Stimulated activated naive CD4-positive, alpha-beta T cell treated with Interleukin-2 at 50 U/mL for 16 hours (primary cell): ENCODE results near the gene ZNF837.
"Not testable (repeated sequence)": the region's sequence is repeated elsewhere in the genome, so short reads cannot be mapped to it uniquely, and the experiment has no call there.

Source experiments
- DNase-seq: peaks from one replicate; lab custom pipeline; 2025; lab: John Stamatoyannopoulos, UW

The ZNF837 gene

GRCh38 chr19:58350001-58350861, 30.6 kb downstream of the ZNF837 start:
- DNase-seq, result no peak

- no peak for DNase-seq
These were observed 31.2 kb downstream of the ZNF837 start for GRCh38 chr19:58349590-58349989.

DNA sequence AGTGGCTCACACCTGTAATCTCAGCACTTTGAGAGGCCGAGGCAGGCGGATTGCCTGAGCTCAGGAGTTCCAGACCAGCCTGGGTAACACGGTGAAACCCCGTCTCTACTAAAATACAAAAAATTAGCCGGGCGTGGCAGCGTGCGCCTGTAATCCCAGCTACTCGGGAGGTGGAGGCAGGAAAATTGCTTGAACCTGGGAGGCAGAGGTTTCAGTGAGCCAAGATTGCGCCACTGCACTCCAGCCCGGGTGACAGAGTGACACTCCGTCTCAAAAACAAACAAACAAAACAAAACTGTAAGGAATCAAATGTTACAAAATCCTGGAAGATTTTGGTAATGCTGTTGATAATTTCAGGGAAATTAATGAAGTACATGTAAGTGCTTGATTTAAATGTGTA, 32.8 kb downstream of the ZNF837 start:
- DNase-seq, result not testable (repeated sequence)

DNA sequence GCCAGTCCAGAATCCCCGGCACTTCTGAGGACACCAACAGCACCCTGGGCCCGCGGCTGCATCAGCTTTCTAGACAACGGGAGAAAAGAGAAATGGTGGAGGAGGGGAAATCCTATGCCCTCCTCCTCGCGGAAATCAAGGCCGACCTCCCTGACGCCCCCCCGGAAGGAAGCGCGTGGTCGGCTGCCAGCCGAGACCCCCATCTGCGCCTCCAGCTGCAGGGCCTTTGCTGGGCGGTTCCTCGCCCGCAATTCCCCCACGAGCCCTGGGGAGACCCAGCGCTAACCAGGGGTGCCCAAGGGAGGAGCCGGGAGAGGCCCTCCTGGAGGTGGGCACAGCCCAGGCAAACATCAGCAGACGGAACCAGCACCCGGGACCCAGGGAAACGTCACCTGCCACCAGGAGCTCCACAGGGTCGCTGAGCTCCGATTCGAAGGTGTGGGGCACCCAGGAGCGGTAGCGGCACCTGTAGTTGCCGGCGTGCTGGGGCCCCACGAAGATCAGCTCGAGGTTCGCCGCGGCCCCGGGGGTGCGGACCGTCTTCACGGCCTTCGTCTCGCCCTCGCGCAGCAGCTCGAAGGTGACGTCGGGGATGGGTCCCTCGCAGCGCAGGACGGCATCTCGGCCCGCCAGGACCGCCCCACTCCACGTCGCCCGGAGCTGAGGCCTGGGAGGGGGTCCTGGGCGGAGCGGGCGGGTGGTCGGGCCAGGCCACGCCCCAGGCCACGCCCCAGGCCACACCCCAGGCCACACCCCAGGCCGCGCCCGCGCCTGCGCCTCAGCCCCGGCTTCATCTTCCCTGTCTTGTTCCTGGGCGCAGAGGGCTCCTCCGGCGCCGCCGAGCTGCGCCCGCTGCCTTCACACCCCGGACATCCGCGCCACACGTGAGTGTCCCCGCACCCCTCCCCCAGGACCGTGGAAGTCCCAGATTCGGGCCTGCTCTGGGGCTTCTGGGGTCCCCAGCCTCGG, 33.6 kb downstream of the ZNF837 start:
- DNase-seq, result peak; percentile 48

GRCh38 chr19:58345558-58345957, 35.3 kb downstream of the ZNF837 start:
- no peak for DNase-seq

DNA sequence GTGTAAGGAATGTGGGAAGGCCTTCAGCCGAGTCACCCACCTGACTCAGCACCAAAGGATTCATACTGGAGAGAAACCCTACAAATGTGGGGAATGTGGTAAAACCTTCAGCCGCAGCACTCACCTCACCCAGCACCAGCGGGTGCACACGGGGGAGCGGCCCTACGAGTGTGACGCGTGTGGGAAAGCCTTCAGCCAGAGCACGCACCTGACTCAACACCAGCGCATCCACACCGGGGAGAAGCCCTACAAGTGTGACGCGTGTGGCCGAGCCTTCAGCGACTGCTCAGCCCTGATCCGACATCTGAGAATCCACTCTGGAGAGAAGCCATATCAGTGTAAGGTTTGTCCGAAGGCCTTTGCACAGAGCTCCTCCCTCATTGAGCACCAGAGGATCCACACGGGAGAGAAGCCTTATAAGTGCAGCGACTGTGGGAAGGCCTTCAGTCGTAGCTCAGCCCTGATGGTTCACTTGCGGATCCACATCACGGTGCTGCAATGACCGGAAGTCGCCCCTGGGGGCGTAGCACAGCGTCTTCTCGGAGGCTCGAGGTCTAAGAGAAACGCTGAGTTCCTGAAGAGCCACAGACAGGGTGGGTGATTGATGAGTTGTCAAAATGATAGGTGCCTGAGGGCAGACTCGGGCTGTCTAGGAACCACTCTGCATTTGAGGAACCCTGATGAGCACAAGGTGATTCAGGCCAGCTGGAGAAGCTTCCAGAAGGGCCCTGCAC, 41.8 kb downstream of the ZNF837 start:
- DNase-seq, result no peak

DNA sequence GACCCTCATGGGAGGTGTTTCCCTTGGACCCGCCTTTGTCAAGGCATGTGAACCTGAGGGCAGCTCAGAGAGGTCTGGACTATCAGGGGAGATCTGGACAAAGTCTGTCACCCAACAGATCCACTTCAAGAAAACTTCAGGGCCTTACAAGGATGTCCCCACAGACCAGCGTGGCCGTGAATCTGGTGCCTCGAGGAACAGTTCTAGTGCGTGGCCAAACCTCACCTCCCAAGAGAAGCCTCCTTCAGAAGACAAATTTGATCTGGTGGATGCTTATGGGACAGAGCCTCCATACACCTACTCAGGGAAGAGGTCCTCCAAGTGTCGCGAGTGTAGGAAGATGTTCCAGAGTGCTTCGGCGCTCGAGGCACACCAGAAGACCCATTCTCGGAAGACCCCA, 42.5 kb downstream of the ZNF837 start:
- DNase-seq, result no peak

DNA sequence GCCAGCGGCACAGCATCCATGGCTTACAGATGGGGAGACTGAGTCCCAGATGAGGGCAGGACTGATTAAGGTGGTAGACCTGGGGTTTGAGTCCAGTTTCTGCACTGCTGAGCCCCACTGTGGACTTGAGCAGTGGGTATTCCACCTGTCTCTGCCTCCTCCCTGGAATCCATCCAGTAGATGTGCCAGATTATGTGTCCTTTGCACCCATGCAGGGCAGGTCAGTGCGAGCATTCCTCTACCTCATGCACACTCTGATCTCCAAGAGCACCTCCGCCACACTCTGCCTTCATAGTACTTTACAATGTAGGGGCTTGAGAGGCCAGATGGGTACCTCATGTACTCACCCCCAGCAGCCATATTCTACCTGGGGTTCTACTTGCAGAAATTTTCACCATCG, 44.0 kb downstream of the ZNF837 start:
- no peak for DNase-seq

DNA sequence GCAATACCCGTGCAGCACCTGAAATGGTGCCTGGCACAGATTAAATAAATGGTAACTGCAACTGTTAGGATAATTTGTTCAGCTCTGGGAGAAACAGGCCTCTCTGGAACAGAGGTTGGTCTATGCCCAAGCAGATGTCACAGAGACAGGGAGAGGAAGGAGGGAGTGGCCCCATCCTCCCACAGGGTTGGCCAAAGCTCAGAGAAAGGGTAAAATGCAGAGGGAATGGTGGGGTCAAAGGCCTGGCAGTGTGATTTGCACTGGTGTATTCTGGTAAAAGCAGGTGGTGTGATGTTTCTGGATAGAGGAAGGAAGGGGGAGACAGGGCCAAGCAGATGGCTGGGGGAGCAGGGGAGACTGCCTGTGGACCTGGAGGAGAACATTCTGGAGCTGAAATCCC, 44.6 kb downstream of the ZNF837 start:
- no peak for DNase-seq

DNA sequence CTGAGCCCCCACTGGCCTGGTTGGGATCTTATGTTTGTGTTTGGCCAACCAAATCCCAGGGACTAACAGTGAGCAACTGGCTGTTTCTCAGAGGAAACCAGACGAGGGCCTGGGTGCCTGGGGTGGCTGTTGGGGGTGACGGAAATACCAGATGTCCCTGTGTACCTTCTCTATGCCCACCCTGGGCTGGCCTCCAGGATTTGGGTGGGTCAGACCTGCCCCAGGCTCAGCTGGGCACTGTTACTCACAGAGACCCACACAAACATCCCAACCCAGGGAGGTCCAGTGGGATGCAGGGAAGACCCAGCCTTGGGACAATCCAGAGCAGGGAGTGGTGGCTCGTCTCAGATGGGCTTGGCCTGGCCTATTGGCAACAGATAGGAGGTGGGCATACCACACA, 45.2 kb downstream of the ZNF837 start:
- no peak for DNase-seq

DNA sequence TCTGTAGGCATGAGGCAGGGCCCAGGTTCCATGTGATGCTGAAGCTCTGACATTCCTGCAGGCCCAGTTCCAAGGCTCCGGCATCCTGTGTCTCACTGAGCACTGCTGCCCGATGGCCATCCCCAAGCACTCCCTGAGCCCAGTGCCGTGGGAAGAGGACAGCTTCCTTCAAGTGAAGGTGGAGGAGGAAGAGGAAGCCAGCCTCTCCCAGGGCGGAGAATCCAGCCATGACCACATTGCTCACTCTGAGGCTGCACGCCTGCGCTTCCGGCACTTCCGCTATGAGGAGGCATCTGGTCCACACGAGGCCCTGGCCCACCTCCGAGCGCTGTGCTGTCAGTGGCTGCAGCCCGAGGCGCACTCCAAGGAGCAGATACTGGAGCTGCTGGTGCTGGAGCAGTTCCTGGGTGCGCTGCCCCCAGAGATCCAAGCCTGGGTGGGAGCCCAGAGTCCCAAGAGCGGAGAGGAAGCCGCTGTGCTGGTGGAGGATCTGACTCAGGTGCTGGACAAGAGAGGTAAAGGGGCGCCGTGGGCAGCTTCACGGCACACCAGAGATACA, 46.1 kb downstream of the ZNF837 start:
- no peak for DNase-seq

GRCh38 chr19:58332697-58333096, 48.1 kb downstream of the ZNF837 start:
- no peak for DNase-seq

DNA sequence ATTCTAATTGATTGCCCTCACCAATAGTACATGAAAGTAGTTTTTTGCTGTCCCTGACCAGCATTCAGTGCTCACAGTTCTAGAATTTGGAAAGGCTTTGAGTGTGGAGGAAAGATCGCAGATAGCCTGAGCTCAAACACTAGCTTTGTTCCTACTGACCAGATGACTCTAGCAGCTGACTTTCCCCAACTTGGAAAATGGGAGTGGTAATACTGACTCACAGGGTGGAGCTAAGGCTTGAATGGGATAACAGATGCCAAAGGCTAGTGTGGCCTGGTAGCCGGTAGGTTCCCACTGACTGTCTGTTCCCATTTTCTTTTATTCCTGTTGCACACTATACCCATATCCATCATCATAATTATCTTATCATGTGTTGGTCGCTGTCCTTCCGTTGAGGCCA, 50.4 kb downstream of the ZNF837 start:
- DNase-seq, result no peak

DNA sequence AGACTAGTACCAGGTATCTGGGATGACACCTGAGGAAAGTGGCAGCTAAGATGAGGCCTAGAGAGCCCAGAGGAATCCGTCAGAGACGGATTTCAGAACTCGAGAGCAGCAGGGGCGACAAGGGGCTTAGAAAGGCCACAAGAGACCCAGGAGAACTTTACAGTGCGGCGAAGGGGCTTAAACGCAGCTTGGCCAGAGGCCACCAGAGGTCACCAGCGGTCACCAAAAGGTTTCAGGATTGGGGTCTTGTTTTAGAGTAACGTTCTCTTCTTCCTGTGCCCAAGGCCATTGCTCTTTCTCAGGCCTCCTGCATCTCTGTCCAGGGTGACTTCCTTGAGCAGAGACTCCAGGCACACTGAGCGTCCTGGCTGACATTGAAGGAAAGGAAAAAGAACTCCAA, 51.8 kb downstream of the ZNF837 start:
- no peak for DNase-seq

DNA sequence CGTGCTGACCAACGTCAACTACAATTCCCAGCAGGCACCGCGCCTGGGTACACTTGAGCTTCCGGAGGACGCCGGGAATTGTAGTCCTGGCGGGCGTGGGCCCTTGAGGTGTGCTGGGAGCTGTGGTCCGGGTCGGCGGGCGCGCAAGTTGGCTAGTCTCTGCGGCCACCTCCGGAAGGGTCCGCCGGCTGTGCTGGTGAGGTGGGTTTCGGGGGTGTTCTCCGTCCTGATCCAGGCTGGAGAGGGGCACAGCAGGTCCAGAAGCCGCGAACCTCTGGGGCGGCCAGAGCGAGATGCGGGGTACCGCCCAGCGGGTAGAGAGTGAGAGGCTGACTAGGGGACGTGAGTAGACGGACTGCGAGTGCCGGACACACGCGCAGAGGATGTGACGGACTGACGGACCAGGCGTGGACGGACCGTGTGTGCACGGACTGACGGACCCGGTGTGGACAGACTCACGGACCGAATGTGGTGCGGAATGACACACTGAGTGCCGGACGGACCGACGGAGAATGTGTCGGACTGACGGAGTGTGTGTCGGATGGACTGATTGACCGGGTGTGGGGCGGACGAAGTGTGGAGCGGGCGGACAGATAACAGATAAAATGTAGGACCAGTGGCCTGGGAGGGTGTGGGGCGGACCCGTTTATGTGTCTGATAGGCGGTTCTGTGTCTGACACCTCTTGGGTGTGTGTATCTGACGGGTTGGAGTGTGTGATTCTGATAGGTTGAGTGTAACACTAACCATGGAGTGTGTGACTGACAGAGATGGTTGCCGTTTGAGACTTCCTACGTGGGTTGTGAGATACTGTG, 53.7 kb downstream of the ZNF837 start, which contains the start of gene ZSCAN22:
ZSCAN22 (plus strand) TSS at position 81 of the 813 bp plus-strand sequence. CDS start 7,809 bp downstream, outside the sequence.
- DNase-seq, result peak; percentile 90

DNA sequence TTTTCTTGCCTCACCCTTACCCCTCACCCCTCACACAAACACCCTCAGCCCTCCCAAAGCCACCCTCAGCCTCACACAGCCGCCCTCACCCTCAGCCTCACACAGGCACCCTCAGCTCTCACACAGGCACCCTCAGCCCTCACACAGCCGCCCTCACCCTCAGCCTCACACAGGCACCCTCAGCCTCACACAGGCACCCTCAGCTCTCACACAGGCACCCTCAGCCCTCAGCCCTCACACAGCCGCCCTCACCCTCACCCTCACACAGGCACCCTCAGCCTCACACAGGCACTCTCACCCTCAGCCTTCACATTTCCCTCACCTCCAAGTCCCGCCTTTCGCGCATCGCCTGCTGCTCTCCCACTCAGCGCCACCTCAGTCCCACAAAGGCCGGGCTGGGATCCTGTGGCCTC, 54.3 kb downstream of the ZNF837 start:
- DNase-seq, result no peak

DNA sequence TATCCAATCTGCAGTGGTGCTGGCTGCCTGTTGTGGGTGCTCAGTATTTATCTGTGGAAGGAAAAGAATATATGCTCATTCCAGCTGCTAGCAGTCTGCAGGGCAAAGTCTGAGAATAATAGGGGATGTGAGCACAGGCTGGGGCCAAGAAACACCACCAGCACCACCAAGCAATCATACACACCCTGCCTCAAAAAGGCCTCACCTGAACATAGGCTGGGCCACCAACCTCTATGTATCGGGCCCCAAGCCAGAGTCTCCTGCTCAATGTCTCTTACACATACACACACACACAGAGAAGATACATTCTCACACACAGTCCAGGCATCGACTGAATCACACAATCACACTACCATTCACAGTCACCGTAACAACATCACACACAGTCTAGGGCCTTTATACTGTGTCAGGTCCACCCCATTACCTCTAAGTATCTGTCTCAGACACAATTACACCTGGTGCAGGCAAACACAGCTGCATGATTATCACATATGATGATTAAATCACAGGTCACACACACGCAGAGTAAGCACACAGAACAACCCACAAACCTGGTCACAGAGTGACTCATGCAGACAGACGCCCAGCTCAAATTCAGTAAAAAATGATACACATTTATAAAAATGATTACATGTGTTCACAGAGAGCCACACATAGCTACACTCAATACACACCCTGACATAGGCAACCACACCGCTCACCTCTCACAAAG, 55.4 kb downstream of the ZNF837 start:
- no peak for DNase-seq

DNA sequence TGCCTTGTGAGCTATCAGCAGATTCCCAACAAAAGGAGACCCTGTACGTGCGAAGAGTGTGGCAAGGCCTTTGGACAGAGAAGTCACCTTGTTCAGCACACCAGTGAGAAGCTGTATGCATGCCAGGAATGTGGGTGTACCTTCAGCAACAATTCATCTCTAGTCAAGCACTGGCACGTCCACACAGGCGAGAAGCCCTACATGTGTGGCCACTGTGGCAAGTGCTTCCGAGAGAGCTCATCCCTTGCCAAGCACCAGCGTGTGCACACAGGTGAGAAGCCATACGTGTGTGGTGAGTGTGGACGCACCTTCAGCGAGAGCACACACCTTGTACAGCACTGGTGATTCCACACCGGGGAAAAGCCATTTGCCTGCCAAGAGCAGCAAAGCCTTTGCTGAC, 61.6 kb downstream of the ZNF837 start:
- no peak for DNase-seq

- no peak for DNase-seq
These were observed 62.5 kb downstream of the ZNF837 start for GRCh38 chr19:58318297-58318696.
